HG03575 (cell line): ENCODE results near the gene CUL4A.

Experiments used
- ATAC-seq: cut with Tn5 transposase; IDR thresholded peaks from one replicate; pipeline ENCODE4 v1.9.1; 2021; ENCODE audit not compliant: unreplicated experiment, insufficient number of reproducible peaks, low FRiP score; ENCODE audit errors: extremely low read depth

Gene CUL4A

GRCh38 chr13:113178070-113178895 lies 31.1 kb upstream of the CUL4A start:
- ATAC-seq, result no peak

- ATAC-seq, result no peak
Observed at GRCh38 chr13:113178896-113179167, 30.6 kb upstream of the CUL4A start.

- ATAC-seq, result no peak
Observed at GRCh38 chr13:113179374-113180230, 29.8 kb upstream of the CUL4A start.

GRCh38 chr13:113182046-113182445 lies 27.4 kb upstream of the CUL4A start:
- ATAC-seq, result no peak

- no peak for ATAC-seq
Observed at GRCh38 chr13:113183450-113184129, 25.8 kb upstream of the CUL4A start.

GRCh38 chr13:113184568-113185440 lies 24.6 kb upstream of the CUL4A start:
- no peak for ATAC-seq

- ATAC-seq, result peak; percentile 68
Observed at GRCh38 chr13:113186061-113186900, 23.1 kb upstream of the CUL4A start.

- ATAC-seq, result no peak
Observed at GRCh38 chr13:113187263-113187669, 22.1 kb upstream of the CUL4A start.

GRCh38 chr13:113187883-113188665 lies 21.3 kb upstream of the CUL4A start:
- no peak for ATAC-seq

- no peak for ATAC-seq
Observed at GRCh38 chr13:113190181-113190580, 19.2 kb upstream of the CUL4A start.

- no peak for ATAC-seq
Observed at GRCh38 chr13:113192279-113192678, 17.1 kb upstream of the CUL4A start.

GRCh38 chr13:113192902-113193301 lies 16.5 kb upstream of the CUL4A start:
- no peak for ATAC-seq

- no peak for ATAC-seq
Observed at GRCh38 chr13:113195360-113195759, 14.1 kb upstream of the CUL4A start.

- no peak for ATAC-seq
Observed at GRCh38 chr13:113196970-113197737, 12.3 kb upstream of the CUL4A start.

- no peak for ATAC-seq
Observed at GRCh38 chr13:113201815-113202214, 7.6 kb upstream of the CUL4A start.

- ATAC-seq, result no peak
Observed at GRCh38 chr13:113202912-113203311, 6.5 kb upstream of the CUL4A start.
